ENCODE data around the gene MYEOV.
A peak's percentile ranks its signal among the peaks of the same experiment; 100 is the strongest.

MYEOV gene

GRCh38 chr11:69319255-69320106 lies 25.5 kb downstream of the MYEOV start:
- DNase-seq (ENCODE audit: low read depth) = no peak

GRCh38 chr11:69320326-69320725 lies 26.4 kb downstream of the MYEOV start:
- no peak for DNase-seq (ENCODE audit: low read depth)

- no peak for DNase-seq (ENCODE audit: low read depth)
Observed at GRCh38 chr11:69320756-69321741, 27.1 kb downstream of the MYEOV start.

DNA sequence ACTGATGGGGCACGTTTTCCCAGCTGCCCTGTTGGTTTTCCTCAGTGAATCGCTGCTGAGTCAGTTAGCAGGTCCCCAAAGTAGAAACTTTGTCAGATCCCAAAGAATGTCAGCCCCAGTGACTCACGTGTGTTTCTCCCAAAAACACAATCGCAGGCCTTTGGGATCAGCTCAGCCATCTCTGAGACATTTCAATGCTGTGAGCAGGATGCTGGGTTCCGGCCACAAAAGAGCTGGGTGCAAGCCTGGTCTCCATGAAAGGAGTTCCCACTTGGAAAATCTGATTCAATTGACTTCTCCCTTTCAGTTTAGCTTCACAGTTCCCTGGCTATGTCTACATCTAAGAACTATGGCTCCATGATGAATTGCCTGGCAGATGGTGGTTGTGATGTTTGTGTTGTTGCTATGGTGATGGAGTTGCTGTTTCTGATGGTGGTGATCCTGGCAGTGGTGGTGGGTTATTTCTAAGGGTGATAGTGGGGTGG lies 28.0 kb downstream of the MYEOV start:
- DNase-seq (ENCODE audit: low read depth) = no peak

DNA sequence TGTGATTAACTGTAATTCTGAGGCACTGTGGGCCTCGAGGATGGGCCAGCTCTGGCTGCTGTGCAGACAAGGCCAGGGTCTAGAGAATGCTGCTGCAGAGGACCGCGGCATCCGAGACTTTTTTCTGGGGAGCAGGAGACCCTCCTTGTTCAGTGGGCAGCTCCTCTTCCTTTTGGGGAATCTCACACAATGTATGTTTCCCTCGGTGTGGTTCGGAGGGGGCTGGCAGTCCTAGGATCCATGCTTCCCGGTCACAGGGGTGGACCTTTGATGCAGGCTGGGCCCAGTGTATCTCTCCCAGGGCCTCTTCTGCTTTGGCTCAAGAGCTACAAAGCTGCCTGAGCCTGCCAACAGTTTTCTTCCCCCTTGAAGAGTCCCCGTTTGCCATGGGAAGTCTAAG lies 31.5 kb downstream of the MYEOV start:
- DNase-seq (ENCODE audit: low read depth) = no peak

DNA sequence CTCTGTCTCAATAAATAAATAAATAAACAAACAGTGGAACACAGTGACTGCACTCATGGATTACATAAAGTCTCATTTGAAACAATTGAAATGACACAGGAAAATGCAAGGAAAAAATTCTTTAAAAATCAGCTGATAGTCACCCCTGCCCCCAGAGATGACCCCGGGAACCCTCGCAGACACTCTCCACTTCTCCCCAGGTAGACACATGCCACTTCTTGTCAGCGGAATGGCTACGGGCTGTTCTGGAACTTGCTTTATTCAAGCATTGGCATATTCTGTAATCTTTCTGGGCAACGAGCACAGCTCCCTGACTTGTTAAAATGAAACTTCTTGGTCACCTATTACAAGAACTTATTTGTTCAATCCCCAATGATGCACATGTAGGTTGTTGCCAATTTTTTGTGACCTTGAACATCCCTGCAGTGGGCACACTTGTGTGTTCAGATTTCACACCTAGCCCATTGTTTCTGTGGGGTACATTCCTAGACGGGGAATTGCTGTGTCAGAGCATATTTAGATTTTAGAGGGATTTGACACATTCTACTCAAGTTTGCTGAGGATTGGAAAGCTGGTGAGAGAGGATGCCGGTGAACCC lies 32.8 kb downstream of the MYEOV start:
- no peak for DNase-seq (ENCODE audit: low read depth)

DNA sequence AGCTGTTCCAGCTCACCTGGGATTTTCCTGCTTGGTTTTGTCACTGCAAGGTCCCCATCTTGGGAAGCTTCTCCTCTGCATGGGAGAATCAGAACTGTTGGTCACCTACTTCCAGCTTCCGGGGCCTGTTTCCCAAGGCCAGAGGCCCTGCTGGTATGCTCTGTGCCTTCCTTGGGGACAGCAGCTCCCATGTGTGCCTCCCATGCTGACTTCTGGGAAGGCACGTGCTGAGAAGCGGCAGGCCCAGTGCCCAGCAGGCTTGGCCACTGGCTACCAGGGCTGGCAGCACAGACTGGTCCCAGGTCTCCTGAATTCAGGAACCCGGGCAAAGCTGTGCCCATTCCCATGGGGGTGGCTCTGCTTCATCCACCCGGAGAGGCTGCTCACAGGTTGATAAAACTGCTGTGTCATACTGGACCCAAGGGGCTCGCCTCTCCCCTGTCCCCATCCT lies 33.8 kb downstream of the MYEOV start:
- no peak for DNase-seq (ENCODE audit: low read depth)

GRCh38 chr11:69328231-69328630 lies 34.3 kb downstream of the MYEOV start:
- no peak for DNase-seq (ENCODE audit: low read depth)

GRCh38 chr11:69329581-69329980 lies 35.6 kb downstream of the MYEOV start:
- DNase-seq (ENCODE audit: low read depth) = no peak

DNA sequence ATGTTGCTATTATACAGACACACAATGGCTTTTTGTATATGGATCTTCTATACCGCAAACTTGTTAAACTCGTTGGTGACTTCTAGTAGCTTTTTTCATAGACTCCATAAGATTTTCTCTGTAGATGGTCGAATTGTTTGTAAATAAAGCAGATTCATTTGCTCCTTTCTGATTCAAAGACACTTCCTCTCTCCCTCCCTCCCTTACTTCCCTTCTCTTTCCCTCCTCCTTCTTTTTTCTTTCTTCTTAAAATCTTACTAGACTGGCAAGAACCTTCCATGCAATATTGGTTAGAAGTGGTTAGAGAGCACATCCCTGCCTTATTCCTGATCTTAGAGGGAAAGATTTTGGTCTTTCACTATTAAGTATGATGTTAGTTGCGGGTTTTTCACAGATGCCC lies 36.4 kb downstream of the MYEOV start:
- DNase-seq (ENCODE audit: low read depth) = no peak

GRCh38 chr11:69333149-69333710 lies 39.3 kb downstream of the MYEOV start:
- DNase-seq (ENCODE audit: low read depth) = no peak

DNA sequence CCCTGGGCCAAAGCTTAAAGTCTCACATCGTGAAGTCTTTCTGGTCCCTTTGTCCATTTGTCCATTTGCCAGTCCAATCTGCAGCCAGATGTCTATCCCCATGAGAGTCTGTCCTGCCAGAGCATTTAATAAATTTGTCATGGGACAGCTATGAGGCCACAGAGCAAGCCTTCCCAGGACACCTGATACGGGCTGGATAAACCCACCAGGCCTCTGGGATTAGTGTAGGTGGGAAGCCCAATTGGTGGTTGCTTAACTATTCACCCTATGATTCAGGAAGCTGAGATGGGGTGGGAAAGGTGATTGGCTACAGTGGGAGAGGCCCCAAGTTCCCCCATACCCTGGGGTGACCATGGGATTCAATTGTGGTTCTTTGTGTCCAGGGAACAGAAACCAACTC lies 39.9 kb downstream of the MYEOV start:
- no peak for DNase-seq (ENCODE audit: low read depth)

- DNase-seq (ENCODE audit: low read depth) = no peak
Observed at GRCh38 chr11:69335007-69335780, 41.2 kb downstream of the MYEOV start.

- DNase-seq (ENCODE audit: low read depth) = no peak
Observed at GRCh38 chr11:69335781-69336405, 41.9 kb downstream of the MYEOV start.

- DNase-seq (ENCODE audit: low read depth) = peak; percentile 35
Observed at GRCh38 chr11:69337211-69337721, 43.3 kb downstream of the MYEOV start.

GRCh38 chr11:69339041-69339733 lies 45.2 kb downstream of the MYEOV start:
- DNase-seq (ENCODE audit: low read depth) = no peak

- DNase-seq (ENCODE audit: low read depth) = no peak
Observed at GRCh38 chr11:69339983-69340565, 46.1 kb downstream of the MYEOV start.

DNA sequence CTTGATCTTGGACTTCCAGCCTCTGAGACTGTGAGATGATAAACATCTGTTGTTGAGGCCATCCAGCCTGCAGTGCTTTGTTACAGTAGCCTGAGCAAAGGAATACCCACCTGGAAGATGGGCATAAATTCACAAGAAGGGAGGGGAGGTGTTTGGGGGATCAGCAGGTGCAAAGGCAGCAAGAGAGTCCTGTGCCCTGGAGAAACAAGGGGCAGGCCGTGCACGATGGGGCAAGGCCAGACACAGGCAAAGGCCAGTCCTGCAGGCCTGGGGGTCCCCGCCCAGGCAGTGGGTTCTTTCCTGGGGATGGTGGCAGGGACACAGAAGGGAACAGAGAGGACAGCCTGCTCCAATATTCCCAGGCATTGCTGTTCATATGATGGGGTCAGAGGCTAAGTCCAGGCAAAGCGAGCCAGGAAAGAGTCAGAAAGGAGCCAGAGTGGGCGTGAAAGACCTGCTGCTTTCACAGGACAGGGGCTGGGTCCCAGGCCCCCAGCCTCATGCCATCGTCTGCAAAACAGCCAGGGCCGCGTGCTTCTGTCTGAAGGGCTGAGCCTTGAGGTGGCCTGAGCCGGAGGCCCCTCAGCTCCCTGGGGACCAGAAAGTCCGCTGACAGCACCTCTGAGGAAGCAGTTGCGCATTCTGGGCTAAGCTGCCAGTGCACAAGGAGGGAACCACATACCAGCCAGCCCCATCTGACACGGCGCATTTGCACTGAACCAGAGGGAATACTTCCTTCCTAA lies 48.8 kb downstream of the MYEOV start:
- no peak for DNase-seq (ENCODE audit: low read depth)
